Inflammatory macrophage (primary cell): ENCODE measurements around the gene DYNLT2B.
"Not testable (repeated sequence)": the region's sequence is repeated elsewhere in the genome, so short reads cannot be mapped to it uniquely, and the experiment has no call there.

Experiments used
- DNase-seq, 2 donors: peaks; one replicate each; pipeline ENCODE4 v3.0.0-alpha.2; 2020 to 2022

Gene DYNLT2B

DNA sequence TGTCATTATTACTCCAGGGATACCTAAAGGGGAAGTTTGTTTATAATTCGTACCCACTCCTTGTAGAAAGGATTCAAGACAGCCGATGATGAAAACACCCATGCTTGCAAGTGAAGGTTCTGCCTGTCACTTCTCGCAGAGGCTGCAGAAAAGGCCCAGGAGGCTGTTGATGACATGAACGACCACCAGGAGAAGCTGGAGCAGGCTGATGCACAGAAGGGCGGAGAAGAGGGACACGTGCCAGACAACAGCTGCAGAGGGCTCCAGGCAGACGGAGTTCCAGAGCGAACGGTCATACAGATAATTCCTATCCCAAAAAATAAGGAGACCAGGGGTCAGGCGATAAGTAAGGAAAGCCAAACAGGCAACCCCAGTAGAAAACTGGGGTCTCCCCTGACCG, 5.7 kb upstream of the DYNLT2B start:
- DNase-seq, result peak in 1 of 2 donors; percentile 59

DNA sequence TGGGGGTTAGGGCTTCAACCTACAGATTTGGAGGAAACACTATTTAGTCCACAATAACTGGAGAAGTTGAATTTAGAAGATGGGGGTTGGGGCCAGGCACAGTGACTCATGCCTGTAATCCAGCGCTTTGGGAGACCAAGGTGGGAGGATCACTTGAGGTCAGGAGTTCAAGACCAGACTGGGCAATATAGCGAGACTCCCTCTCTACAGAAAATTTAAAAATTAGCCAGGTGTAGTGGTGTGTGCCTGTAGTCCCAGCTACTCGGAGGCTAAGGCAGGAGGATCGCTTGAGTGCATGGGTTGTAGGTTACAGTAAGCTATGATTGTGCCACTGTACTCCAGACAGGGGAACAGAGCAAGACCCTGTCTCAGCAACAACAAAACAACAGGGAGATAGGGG, 5.0 kb upstream of the DYNLT2B start:
- DNase-seq, result peak in 1 of 2 donors; percentile 59

DNA sequence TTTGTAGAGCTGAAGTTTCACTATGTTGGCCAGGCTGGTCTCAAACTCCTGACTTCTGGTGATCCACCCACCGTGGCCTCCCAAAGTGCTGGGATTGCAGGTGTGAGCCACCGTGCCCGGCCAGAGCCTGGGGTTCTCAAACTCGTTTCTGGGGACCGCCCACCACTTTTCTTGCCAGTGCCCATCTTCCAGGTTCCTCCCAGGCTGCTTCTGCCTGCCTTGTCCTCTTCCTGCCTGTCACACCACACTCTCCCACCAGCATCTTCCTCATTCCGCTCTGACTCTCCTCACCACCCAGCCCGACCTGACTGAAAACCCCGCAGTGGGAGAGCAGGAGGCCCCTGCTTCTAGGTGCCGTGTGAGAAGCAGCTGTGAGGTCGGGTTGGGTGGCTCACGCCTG, 3.1 kb upstream of the DYNLT2B start:
- peak; percentile 72 for DNase-seq

GRCh38 chr3:196320137-196320536, 2.1 kb upstream of the DYNLT2B start:
- peak in 1 of 2 donors; percentile 57 for DNase-seq

DNA sequence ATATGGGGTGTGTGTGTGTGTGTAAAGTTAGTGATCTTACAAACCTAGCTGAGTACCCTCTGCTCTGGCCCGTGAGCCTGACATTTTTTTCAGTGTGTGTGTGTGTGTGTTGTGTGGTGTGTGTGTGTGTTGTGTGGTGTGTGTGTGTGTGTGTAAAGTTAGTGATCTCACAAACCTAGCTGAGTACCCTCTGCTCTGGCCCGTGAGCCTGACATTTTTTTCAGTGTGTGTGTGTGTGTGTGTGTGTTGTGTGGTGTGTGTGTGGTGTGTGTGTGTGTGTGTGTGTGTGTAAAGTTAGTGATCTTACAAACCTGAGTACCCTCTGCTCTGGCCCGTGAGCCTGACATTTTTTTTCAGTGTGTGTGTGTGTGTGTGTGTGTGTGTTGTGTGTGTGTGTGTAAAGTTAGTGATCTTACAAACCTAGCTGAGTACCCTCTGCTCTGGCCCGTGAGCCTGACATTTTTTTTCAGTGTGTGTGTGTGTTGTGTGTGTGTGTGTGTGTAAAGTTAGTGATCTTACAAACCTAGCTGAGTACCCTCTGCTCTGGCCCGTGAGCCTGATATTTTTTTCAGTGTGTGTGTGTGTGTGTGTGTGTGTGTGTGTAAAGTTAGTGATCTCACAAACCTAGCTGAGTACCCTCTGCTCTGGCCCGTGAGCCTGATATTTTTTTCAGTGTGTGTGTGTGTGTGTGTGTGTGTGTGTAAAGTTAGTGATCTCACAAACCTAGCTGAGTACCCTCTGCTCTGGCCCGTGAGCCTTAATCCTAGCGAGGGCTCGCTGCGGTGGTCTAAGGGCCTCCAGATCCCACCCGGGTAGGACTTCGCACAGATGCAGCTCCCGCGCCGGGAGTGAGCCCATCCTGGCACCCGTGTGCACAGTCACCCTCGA, 997 bp downstream of the DYNLT2B start:
- peak in 1 of 2 donors; percentile 62 for DNase-seq

GRCh38 chr3:196315821-196316220, 2.2 kb downstream of the DYNLT2B start:
- DNase-seq, result no peak

- no peak for DNase-seq
Observed at GRCh38 chr3:196314597-196314996, 3.4 kb downstream of the DYNLT2B start.

DNA sequence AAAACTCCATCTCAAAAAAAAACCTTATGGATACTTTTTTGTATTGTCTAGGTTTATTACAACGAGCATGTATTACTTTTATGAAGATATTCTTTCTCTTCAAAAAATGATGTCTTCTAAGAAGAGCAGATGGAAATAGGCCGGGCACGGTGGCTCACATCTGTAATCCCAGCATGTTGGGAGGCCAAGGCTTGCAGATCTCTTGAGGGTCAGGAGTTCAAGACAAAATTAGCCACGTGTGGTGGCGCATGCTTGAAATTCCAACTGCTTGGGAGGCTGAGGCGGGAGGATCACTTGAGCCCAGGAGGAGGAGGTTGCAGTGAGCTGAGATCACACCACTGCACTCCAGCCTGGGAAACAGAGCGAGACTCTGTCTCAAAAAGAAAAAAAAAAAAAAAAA, 4.0 kb downstream of the DYNLT2B start:
- DNase-seq, result peak in 1 of 2 donors; percentile 53

GRCh38 chr3:196302960-196303359, 15.1 kb downstream of the DYNLT2B start:
- not testable (repeated sequence) for DNase-seq

GRCh38 chr3:196302551-196302950, 15.5 kb downstream of the DYNLT2B start:
- not testable (repeated sequence) for DNase-seq

DNA sequence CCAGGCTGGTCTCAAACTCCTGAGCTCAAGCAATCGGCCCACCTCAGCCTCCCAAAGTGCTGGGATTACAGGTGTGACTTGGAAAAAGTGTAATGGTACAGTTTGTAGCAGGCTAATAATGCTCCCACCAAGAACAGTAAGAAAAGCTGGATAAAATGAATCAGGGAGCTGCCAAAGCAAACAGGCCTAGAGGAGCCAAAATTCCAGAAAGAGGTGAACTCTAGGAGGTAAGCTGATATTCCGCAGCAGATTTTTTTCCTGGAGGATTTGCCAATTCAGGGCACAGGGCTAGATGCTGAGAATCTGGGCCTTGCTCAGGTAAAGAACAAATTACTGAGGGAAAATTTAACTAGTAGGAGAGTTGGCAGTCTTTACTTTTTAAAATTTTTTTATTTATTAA, 19.5 kb downstream of the DYNLT2B start:
- no peak for DNase-seq

DNA sequence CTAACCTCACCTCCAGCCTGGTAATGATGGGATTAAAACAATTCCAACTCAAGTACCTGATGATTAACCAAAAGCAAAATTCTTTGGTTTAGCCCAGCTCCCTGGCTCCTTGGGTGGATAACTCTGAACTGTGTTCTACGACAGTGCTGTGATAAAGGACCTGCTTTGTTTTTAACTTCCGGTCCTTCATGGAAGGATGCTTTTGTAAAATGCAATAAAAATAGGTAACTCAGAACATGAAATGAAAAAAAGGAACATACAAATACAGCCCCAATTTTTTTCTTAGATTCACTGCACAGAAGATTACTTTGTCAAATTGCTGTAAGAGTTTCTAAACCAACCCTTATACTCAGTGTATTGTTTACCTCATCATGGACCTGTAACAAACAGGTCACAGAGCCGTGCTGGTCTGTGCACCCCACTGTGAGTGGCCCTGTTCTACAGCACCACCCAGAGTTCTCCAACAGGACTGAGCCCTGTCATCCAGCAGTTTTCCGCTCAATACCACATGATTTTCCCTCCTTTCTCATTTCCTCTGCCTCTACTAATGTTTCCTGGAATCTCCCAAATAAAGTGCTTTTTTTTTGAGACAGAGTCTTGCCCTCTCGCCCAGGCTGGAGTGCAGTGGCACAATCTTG, 25.6 kb downstream of the DYNLT2B start:
- DNase-seq, result no peak

DNA sequence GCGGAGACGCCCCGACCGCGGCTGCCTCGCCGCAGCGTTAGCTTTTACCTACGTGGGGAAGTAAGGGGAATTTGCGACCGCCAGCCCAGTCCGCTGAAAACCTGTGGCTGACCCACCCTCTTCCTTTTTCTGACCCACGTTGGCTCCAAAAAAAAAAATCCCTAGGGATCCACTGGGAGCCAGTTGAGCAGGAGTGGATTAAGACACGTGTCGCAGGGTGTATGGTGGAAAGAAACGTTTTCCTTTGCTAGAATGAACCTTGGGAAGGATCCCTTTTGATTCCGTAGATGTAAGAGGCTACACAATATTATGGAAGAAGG, 29.9 kb downstream of the DYNLT2B start:
- DNase-seq, result no peak

DNA sequence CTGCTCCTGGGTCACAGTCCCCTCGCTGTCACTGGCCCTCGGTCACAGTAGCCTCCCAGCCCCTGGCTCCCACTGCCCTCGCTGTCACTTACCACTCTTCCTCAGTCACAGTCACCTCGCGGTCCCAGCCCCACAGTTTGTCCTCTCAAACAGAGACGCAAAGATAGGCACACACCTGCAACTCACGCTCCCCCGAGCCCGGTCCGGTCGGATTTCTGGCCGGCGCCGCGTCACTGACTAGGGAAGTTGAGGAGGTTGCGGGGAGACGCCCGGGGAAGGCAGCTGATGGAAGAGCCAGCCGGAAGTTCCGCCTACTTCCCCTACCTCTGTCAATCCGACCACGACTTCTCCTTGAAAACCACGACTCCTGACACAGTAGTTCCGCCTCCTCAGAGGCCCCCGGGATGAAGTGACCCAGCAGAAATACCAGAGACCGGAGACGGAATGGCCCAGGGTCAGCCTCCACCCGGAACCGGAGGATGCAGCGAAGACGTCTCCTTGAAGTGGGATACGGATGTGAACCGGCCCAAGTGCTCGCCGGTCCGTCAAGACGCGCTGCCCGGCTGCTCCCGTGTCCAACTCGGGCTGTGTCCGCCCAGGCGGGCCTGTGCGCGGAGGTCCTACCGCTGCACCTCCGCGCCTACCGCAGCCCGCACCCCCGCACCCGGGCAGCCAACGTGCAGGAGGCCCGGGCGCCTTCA, 30.4 kb downstream of the DYNLT2B start, which contains the start of gene PCYT1A:
Gene PCYT1A, minus strand, starts transcription at position 287 of the 701 bp plus-strand sequence. CDS start 17,195 bp downstream, outside the sequence.
- DNase-seq, result peak; percentile 96 to 97

GRCh38 chr3:196287090-196287439, 31.0 kb downstream of the DYNLT2B start:
- DNase-seq, result peak; percentile 14 to 45

- no peak for DNase-seq
Observed at GRCh38 chr3:196284396-196284795, 33.6 kb downstream of the DYNLT2B start.

GRCh38 chr3:196281962-196282361, 36.1 kb downstream of the DYNLT2B start:
- DNase-seq, result no peak

GRCh38 chr3:196280689-196281440, 37.2 kb downstream of the DYNLT2B start:
- no peak for DNase-seq

- DNase-seq, result no peak
Observed at GRCh38 chr3:196275126-196275525, 42.9 kb downstream of the DYNLT2B start.

- DNase-seq, result no peak
Observed at GRCh38 chr3:196274585-196274984, 43.5 kb downstream of the DYNLT2B start.

DNA sequence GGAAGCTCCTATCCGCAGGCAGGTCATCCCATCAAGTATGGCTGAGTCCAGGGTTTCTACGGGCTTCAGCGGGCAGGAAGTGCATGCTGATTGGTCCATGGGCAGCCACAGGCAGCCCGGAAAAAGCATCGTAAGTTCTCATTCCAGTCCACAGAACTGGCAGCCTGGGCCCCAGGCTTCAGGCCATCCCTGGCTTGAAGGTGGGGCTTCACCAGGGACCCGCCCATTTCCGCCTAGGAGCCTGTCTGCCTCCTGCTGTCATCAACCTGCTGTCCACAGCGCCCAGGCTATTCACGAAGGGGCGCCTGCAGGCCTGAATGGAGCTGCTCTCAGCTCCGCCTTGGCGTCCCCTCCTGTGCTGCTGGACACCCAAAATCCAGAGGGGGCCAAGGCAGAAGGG, 44.4 kb downstream of the DYNLT2B start:
- DNase-seq, result no peak

- DNase-seq, result no peak
Observed at GRCh38 chr3:196272826-196273225, 45.2 kb downstream of the DYNLT2B start.

- DNase-seq, result no peak
Observed at GRCh38 chr3:196270499-196270898, 47.5 kb downstream of the DYNLT2B start.
